Breast epithelium (tissue), 4 donors: ENCODE data around the gene BMPER. TPM values are rescaled to one million over a fixed set of nuclear protein-coding genes. Genes with fewer than 3 reads are reported as not detected.

Experiments used
- DNase-seq, 2 donors: peaks; one replicate each; pipeline ENCODE4 v3.0.0-alpha.2; 2019; ENCODE audit warnings: low spot score in 2 of 2
- H3K27ac ChIP-seq, 2 donors: fragments of 200-600 bp; sonication (generic) in 1 of 2; one replicate each; pipeline ENCODE4 v1.5.1; 2016 to 2019; ENCODE audit warnings: mild to moderate bottlenecking in 1 of 2
- H3K27me3 ChIP-seq, 2 donors: fragments of 200-600 bp; sonication (generic) in 1 of 2; one replicate each; pipeline versions ENCODE4 v1.5.1 to v1.6.0; 2017 to 2019; ENCODE audit warnings: control low read depth in 1 of 2, mild to moderate bottlenecking in 1 of 2
- H3K36me3 ChIP-seq: fragments of 200-600 bp; one replicate; pipeline ENCODE4 v1.5.1; 2019
- H3K4me1 ChIP-seq, 2 donors: fragments of 200-600 bp; sonication (generic); one replicate each; pipeline ENCODE4 v1.5.1; 2016 to 2019; ENCODE audit warnings: control low read depth in 1 of 2
- H3K4me3 ChIP-seq, 3 donors: fragments of 200-600 bp; sonication (generic); 1 replicate in 2 of 3; 2 replicates in 1 of 3; pipeline ENCODE4 v1.5.1; 2016 to 2019; ENCODE audit warnings: mild to moderate bottlenecking in 3 of 3, moderate library complexity in 2 of 3
- H3K9me3 ChIP-seq, 2 donors: fragments of 200-600 bp; sonication (generic) in 1 of 2; one replicate each; pipeline ENCODE4 v1.5.1; 2016 to 2019; ENCODE audit warnings: control low read depth in 1 of 2
- CTCF ChIP-seq, 3 donors: fragments of 450-650 bp; IDR thresholded peaks; one replicate each; pipeline ENCODE4 v1.5.1; 2016 to 2017; ENCODE audit warnings: antibody characterized with exemption in 3 of 3, mild to moderate bottlenecking in 3 of 3, moderate library complexity in 3 of 3
- POLR2A ChIP-seq: fragments of 450-650 bp; IDR thresholded peaks from one replicate; pipeline ENCODE4 v1.6.1; 2016; ENCODE audit warnings: antibody characterized with exemption, mild to moderate bottlenecking, moderate library complexity
- POLR2AphosphoS5 ChIP-seq, 3 donors: sonication (generic); formaldehyde crosslinking; IDR thresholded peaks; one replicate each; pipeline ENCODE4 v1.6.1; 2017; ENCODE audit warnings: antibody characterized with exemption in 3 of 3
- intact Hi-C: fragments of 100-400 bp; cut with DNase I; formaldehyde crosslinking; loops from one replicate; pipeline ENCODE4 v1.15.1; 2023; ENCODE audit warnings: low total_unique reads
- total RNA-seq, 3 donors: library from RNA; depleted of rRNA; stranded (reverse); fragments of >200 nt; gene quantifications; one replicate each; pipeline ENCODE4 v1.1.0, GENCODE V29; 2016

Gene BMPER
- total RNA-seq, 3 donors from 2014 or later, result 1.6 to 6.9 (median 2.0) TPM

GRCh38 chr7:34117573-34117972 is 212.2 kb downstream of the BMPER start:
- no peak overlapping the region for H3K27ac ChIP-seq
- H3K9me3 ChIP-seq, result peaks cover 4 to 12% of the 10 kb centered on the region in 2 donors
- TF ChIP-seq POLR2A, result no peak
- TF ChIP-seq POLR2AphosphoS5 (IDR thresholded peaks at IDR 0.05), result no peak
- TF ChIP-seq CTCF (IDR thresholded peaks at IDR 0.05), result no peak
- H3K36me3 ChIP-seq, result no peaks in the 10 kb centered on the region
- H3K27me3 ChIP-seq, result no peaks in the 10 kb centered on the region
- no peaks in the 10 kb centered on the region for H3K4me1 ChIP-seq
- intact Hi-C loops, result no loop called here
- DNase-seq, result no peak
- no peak overlapping the region for H3K4me3 ChIP-seq

- intact Hi-C loops, result no loop called here
Measured at GRCh38 chr7:34121366-34121765, 216.0 kb downstream of the BMPER start.

GRCh38 chr7:34123316-34123715 is 218.0 kb downstream of the BMPER start:
- Histone ChIP-seq H3K36me3 (no peaks in the 10 kb centered on the region), H3K4me3 (no peak overlapping the region), H3K27me3 (no peaks in the 10 kb centered on the region), H3K4me1 (no peaks in the 10 kb centered on the region), H3K9me3 (peaks cover 0 to 31% of the 10 kb centered on the region in 2 donors), H3K27ac (no peak overlapping the region)
- no peak for DNase-seq
- intact Hi-C loops, result no loop called here
- no peak for TF ChIP-seq CTCF (IDR thresholded peaks at IDR 0.05)
- TF ChIP-seq POLR2A, result no peak
- TF ChIP-seq POLR2AphosphoS5 (IDR thresholded peaks at IDR 0.05), result no peak

More at GRCh38 chr7:34121366-34121765, 216.0 kb downstream of the BMPER start:
- H3K27ac ChIP-seq, result no peak overlapping the region
- H3K9me3 ChIP-seq, result peaks cover 4 to 31% of the 10 kb centered on the region in 2 donors
- DNase-seq, result no peak
- no peaks in the 10 kb centered on the region for H3K27me3 ChIP-seq
- H3K4me1 ChIP-seq, result no peaks in the 10 kb centered on the region
- TF ChIP-seq CTCF (IDR thresholded peaks at IDR 0.05) (no peak), POLR2AphosphoS5 (IDR thresholded peaks at IDR 0.05) (no peak), POLR2A (no peak)
- no peaks in the 10 kb centered on the region for H3K36me3 ChIP-seq
- no peak overlapping the region for H3K4me3 ChIP-seq

- Histone ChIP-seq H3K9me3 (peaks cover 0 to 31% of the 10 kb centered on the region in 2 donors), H3K4me1 (no peaks in the 10 kb centered on the region), H3K27me3 (no peaks in the 10 kb centered on the region), H3K4me3 (no peak overlapping the region), H3K36me3 (no peaks in the 10 kb centered on the region), H3K27ac (no peak overlapping the region)
- no peak for DNase-seq
- no peak for TF ChIP-seq CTCF (IDR thresholded peaks at IDR 0.05)
- TF ChIP-seq POLR2A, result no peak
- no peak for TF ChIP-seq POLR2AphosphoS5 (IDR thresholded peaks at IDR 0.05)
- intact Hi-C loops, result no loop called here
Measured at GRCh38 chr7:34124765-34125164, 219.4 kb downstream of the BMPER start.

GRCh38 chr7:34128762-34129161 is 223.4 kb downstream of the BMPER start:
- intact Hi-C loops, result no loop called here
- no peak for TF ChIP-seq POLR2AphosphoS5 (IDR thresholded peaks at IDR 0.05)
- no peak for TF ChIP-seq CTCF (IDR thresholded peaks at IDR 0.05)
- TF ChIP-seq POLR2A, result no peak

More at GRCh38 chr7:34128762-34129161, 223.4 kb downstream of the BMPER start:
- H3K9me3 ChIP-seq, result peaks cover 0 to 24% of the 10 kb centered on the region in 2 donors
- DNase-seq, result no peak
- no peaks in the 10 kb centered on the region for H3K36me3 ChIP-seq
- H3K4me3 ChIP-seq, result no peak overlapping the region
- no peaks in the 10 kb centered on the region for H3K4me1 ChIP-seq
- H3K27ac ChIP-seq, result no peak overlapping the region
- no peaks in the 10 kb centered on the region for H3K27me3 ChIP-seq
